SK-N-SH (cell line): ENCODE measurements around the gene MYBBP1A. TPM values are rescaled to one million over a fixed set of nuclear protein-coding genes. Genes with fewer than 3 reads are reported as not detected.
"Not testable (repeated sequence)": the region's sequence is repeated elsewhere in the genome, so short reads cannot be mapped to it uniquely, and the experiment has no call there.

Experiments used
- CTCF ChIA-PET: fragments of 300-600, 350-600 bp; formaldehyde crosslinking; extraction: SDS; loops from one replicate; lab custom pipeline; 2021; lab: Yijun Ruan, JAX
- POLR2A ChIA-PET: fragments of 350-600 bp; sonication (Branson Sonifier 250); formaldehyde crosslinking; extraction: SDS; loops from one replicate; lab custom pipeline; 2020; ENCODE audit warnings: antibody characterized with exemption, inconsistent platforms; lab: Yijun Ruan, JAX
- DNase-seq: peaks from one replicate; pipeline ENCODE4 v3.0.0; 2012
- H2AFZ ChIP-seq: fragments of 200-600 bp; sonication (generic); 2 replicates; pipeline ENCODE4 v1.8.1; 2016; ENCODE audit warnings: antibody characterized with exemption, mild to moderate bottlenecking, low read depth
- H3F3A ChIP-seq: fragments of 200-600 bp; sonication (generic); replicated peaks from 2 replicates; pipeline ENCODE3; 2016; ENCODE audit warnings: antibody characterized with exemption, mild to moderate bottlenecking; ENCODE audit not compliant: insufficient read depth
- H3K27ac ChIP-seq, 2 experiments: fragments of 200-500 bp in 1 of 2; fragments of 200-600 bp in 1 of 2; sonication (Bioruptor generic) in 1 of 2; sonication (generic), shearing (Covaris generic) in 1 of 2; 2 replicates each; pipeline versions ENCODE4 v1.5.1 to v1.6.1; 2014 to 2016; ENCODE audit warnings: low read depth in 2 of 2, inconsistent platforms in 1 of 2, low read length in 1 of 2, mild to moderate bottlenecking in 1 of 2, mixed read lengths in 1 of 2
- H3K27me3 ChIP-seq: fragments of 200-600 bp; sonication (generic), shearing (Covaris generic); 2 replicates; pipeline ENCODE4 v1.6.1; 2016; ENCODE audit warnings: mixed run types; ENCODE audit not compliant: insufficient read depth
- H3K36me3 ChIP-seq, 2 experiments: fragments of 200-500 bp in 1 of 2; fragments of 200-600 bp in 1 of 2; sonication (Bioruptor generic) in 1 of 2; sonication (generic) in 1 of 2; replicated peaks in 1 of 2; 2 replicates each; pipeline versions ENCODE3 to v1.5.1; 2014 to 2016; ENCODE audit warnings: low read length in 1 of 2, mild to moderate bottlenecking in 1 of 2; ENCODE audit not compliant: insufficient read depth in 2 of 2, control insufficient read depth in 1 of 2
- H3K4me1 ChIP-seq, 2 experiments: fragments of 200-500 bp in 1 of 2; fragments of 200-600 bp in 1 of 2; sonication (Bioruptor generic) in 1 of 2; sonication (generic), shearing (Covaris generic) in 1 of 2; 2 replicates each; pipeline versions ENCODE4 v1.5.1 to v1.6.1; 2014 to 2016; ENCODE audit warnings: low read depth in 1 of 2, low read length in 1 of 2, mixed run types in 1 of 2; ENCODE audit not compliant: insufficient read depth in 2 of 2, control insufficient read depth in 1 of 2
- H3K4me2 ChIP-seq: fragments of 200-600 bp; sonication (generic), shearing (Covaris generic); 2 replicates; pipeline ENCODE4 v1.6.1; 2017; ENCODE audit warnings: mixed run types
- H3K4me3 ChIP-seq, 2 experiments: fragments of 200-500 bp in 1 of 2; fragments of 200-600 bp in 1 of 2; sonication (Bioruptor generic) in 1 of 2; sonication (generic), shearing (Covaris generic) in 1 of 2; 2 replicates each; pipeline versions ENCODE4 v1.5.1 to v1.8.1; 2014 to 2016; ENCODE audit warnings: low read depth in 2 of 2, inconsistent platforms in 1 of 2, low read length in 1 of 2, mild to moderate bottlenecking in 1 of 2, mixed read lengths in 1 of 2, moderate library complexity in 1 of 2
- H3K79me2 ChIP-seq: fragments of 200-600 bp; sonication (generic); 2 replicates; pipeline ENCODE4 v1.8.1; 2017; ENCODE audit warnings: mild to moderate bottlenecking; ENCODE audit not compliant: insufficient read depth
- H3K9ac ChIP-seq: fragments of 200-600 bp; sonication (generic); 2 replicates; pipeline ENCODE4 v1.6.1; 2017; ENCODE audit warnings: mixed run types
- H3K9me2 ChIP-seq: fragments of 200-600 bp; sonication (generic); 2 replicates; pipeline ENCODE4 v1.6.1; 2017; ENCODE audit warnings: mixed run types
- H3K9me3 ChIP-seq: fragments of 200-600 bp; sonication (generic); 2 replicates; pipeline ENCODE4 v1.6.1; 2017; ENCODE audit warnings: mixed run types, mild to moderate bottlenecking, moderate library complexity
- H4K20me1 ChIP-seq: fragments of 200-600 bp; sonication (generic); 2 replicates; pipeline ENCODE4 v1.6.1; 2017; ENCODE audit warnings: mild to moderate bottlenecking, mixed run types; ENCODE audit not compliant: insufficient read depth
- CHD2 ChIP-seq: fragments of 150-350 bp; IDR thresholded peaks from 2 replicates; pipeline ENCODE4 v1.6.1; 2018; ENCODE audit warnings: low read length; ENCODE audit not compliant: partially characterized antibody
- CTCF ChIP-seq: fragments of 200-600 bp; sonication (generic); IDR thresholded peaks from 2 replicates; pipeline ENCODE4 v1.6.1; 2017; ENCODE audit warnings: antibody characterized with exemption, mild to moderate bottlenecking, moderate library complexity
- ELF1 ChIP-seq: IDR thresholded peaks from 2 replicates; pipeline ENCODE4 v1.4.0; 2012
- FOXM1 ChIP-seq: IDR thresholded peaks from 2 replicates; pipeline ENCODE4 v1.4.0; 2012; ENCODE audit warnings: low read depth, mild to moderate bottlenecking
- GABPA ChIP-seq: IDR thresholded peaks from 2 replicates; pipeline ENCODE4 v1.4.0; 2012; ENCODE audit warnings: low read depth, mild to moderate bottlenecking
- GATA2 ChIP-seq: sonication (generic); formaldehyde crosslinking; IDR thresholded peaks from 2 replicates; pipeline ENCODE4 v1.5.0; 2020; ENCODE audit warnings: mild to moderate bottlenecking, missing genetic modification reagents
- IRF3 ChIP-seq: fragments of 150-350 bp; IDR thresholded peaks from 2 replicates; pipeline ENCODE4 v1.6.1; 2016; ENCODE audit warnings: mild to moderate bottlenecking, low read depth, low read length
- MAX ChIP-seq: IDR thresholded peaks from 2 replicates; pipeline ENCODE4 v1.4.0; 2012; ENCODE audit warnings: low read depth
- MXI1 ChIP-seq: IDR thresholded peaks from 2 replicates; pipeline ENCODE4 v1.6.1; 2012; ENCODE audit warnings: mild to moderate bottlenecking, low read depth, low read length, improper control_type of control experiment
- NFIC ChIP-seq: IDR thresholded peaks from 2 replicates; pipeline ENCODE4 v1.4.0; 2012; ENCODE audit warnings: borderline replicate concordance
- NRF1 ChIP-seq: IDR thresholded peaks from 2 replicates; pipeline ENCODE4 v1.6.1; 2012; ENCODE audit warnings: low read depth, mild to moderate bottlenecking, low read length
- PBX3 ChIP-seq: IDR thresholded peaks from 2 replicates; pipeline ENCODE4; 2012
- POLR2AphosphoS5 ChIP-seq: IDR thresholded peaks from 2 replicates; pipeline ENCODE4 v1.6.1; 2012; ENCODE audit warnings: low read depth, low read length
- RAD21 ChIP-seq: IDR thresholded peaks from 2 replicates; pipeline ENCODE4 v1.6.1; 2012; ENCODE audit warnings: mild to moderate bottlenecking, low read length
- RCOR1 ChIP-seq: fragments of 150-350 bp; IDR thresholded peaks from 2 replicates; pipeline ENCODE4 v1.6.1; 2017; ENCODE audit warnings: antibody characterized with exemption, low read length
- RFX5 ChIP-seq: IDR thresholded peaks from 2 replicates; pipeline ENCODE4 v1.6.1; 2012; ENCODE audit warnings: mild to moderate bottlenecking, improper control_type of control experiment, low read length
- RXRA ChIP-seq: IDR thresholded peaks from 2 replicates; pipeline ENCODE4 v1.4.0; 2012; ENCODE audit warnings: low read depth, mild to moderate bottlenecking, borderline replicate concordance
- SIN3A ChIP-seq: IDR thresholded peaks from 2 replicates; pipeline ENCODE4 v1.6.1; 2012; ENCODE audit warnings: low read depth, mild to moderate bottlenecking, low read length, moderate library complexity, borderline replicate concordance
- TAF1 ChIP-seq: IDR thresholded peaks from 2 replicates; pipeline ENCODE4 v1.6.1; 2012; ENCODE audit warnings: low read depth, mild to moderate bottlenecking, low read length, moderate library complexity, borderline replicate concordance
- USF1 ChIP-seq: IDR thresholded peaks from 2 replicates; pipeline ENCODE4 v1.4.0; 2012; ENCODE audit warnings: low read depth, borderline replicate concordance
- YY1 ChIP-seq: IDR thresholded peaks from 2 replicates; pipeline ENCODE4 v1.4.0; 2012; ENCODE audit warnings: low read depth, mild to moderate bottlenecking
- WGBS: methylation state at CpG from one replicate; pipeline ENCODE4 v1.1.6; 2017; ENCODE audit warnings: low lambda C conversion rate; 5-methylcytosine and 5-hydroxymethylcytosine counted together
- polyA plus RNA-seq, 3 experiments: library from polyadenylated mRNA; depleted of rRNA; stranded (reverse); fragments of >200 nt; gene quantifications; 2 replicates each; pipeline ENCODE4 v1.2.3, GENCODE V29; 2012

Gene MYBBP1A
- polyA plus RNA-seq (2012; rRNA removed): 74.7 and 93.0 TPM in 2 replicates
- 32.8 and 40.9 TPM in 2 replicates for polyA plus RNA-seq (2012; cell fraction: cytosol; rRNA removed)
- 264 and 287 TPM in 2 replicates for polyA plus RNA-seq (2012; cell fraction: nucleus; rRNA removed)

GRCh38 chr17:4554997-4555799 is at the start of gene MYBBP1A:
Gene MYBBP1A (minus strand): TSS chr17:4555384. CDS start chr17:4555324, 60 bp downstream.
- H3K4me2 ChIP-seq: peak within 1 kb of the TSS; percentile 98
- peaks cover 3% of the 10 kb centered on the region for H3F3A ChIP-seq
- DNase-seq: peak; percentile 100
- TF ChIP-seq IRF3 (no peak), GATA2 (no peak), MXI1 (peak; percentile 100), RFX5 (no peak), NRF1 (peak; percentile 91), RXRA (no peak), YY1 (peak; percentile 67; the same call in 1 of the 2 replicates), GABPA (peak; percentile 88), CTCF (peak; percentile 52), CHD2 (peak; percentile 68), MAX (peak; percentile 100), NFIC (no peak; the same call in 1 of the 2 replicates), SIN3A (peak; percentile 93), PBX3 (no peak), RCOR1 (peak; percentile 19; the same call in 1 of the 2 replicates), RAD21 (no peak), ELF1 (peak; percentile 92), TAF1 (peak; percentile 76), USF1 (peak; percentile 78), FOXM1 (no peak), POLR2AphosphoS5 (peak; percentile 97)
- peaks cover 18 to 32% of the 10 kb centered on the region in 2 experiments for H3K36me3 ChIP-seq
- peak within 1 kb of the TSS; percentile 80 for H3K9ac ChIP-seq
- POLR2A ChIA-PET: interaction anchor here (0.6 to 1.4 kb wide), 4 partner anchors 11 to 79 kb away, joined by 3 to 7 read pairs (median 4); no protein-coding TSS in a partner anchor
- 4% methylated on average over 42 of the region's 69 CpGs for WGBS
- H2AFZ ChIP-seq: peak within 1 kb of the TSS; percentile 98
- H3K4me3 ChIP-seq: peak within 1 kb of the TSS; percentile 95 to 99
- H3K79me2 ChIP-seq: peaks cover 31% of the 10 kb centered on the region
- no peaks in the 10 kb centered on the region for H3K9me3 ChIP-seq
- H3K27ac ChIP-seq: peak within 1 kb of the TSS; percentile 62 to 94
- CTCF ChIA-PET: interaction anchor here (0.8 to 2.7 kb wide), 6 partner anchors 11 to 141 kb away, joined by 3 to 15 read pairs (median 4); no protein-coding TSS in a partner anchor
- H3K27me3 ChIP-seq: no peaks in the 10 kb centered on the region
- no peaks in the 10 kb centered on the region for H3K9me2 ChIP-seq
- peaks cover 7 to 18% of the 10 kb centered on the region in 2 experiments; a peak in 1 of 4 replicates for H3K4me1 ChIP-seq
- H4K20me1 ChIP-seq: no peaks in the 10 kb centered on the region

GRCh38 chr17:4604736-4605135 is 49.6 kb upstream of the MYBBP1A start:
- H2AFZ ChIP-seq, POLR2A ChIA-PET, DNase-seq, H3K4me3 ChIP-seq, H3K4me2 ChIP-seq, H3F3A ChIP-seq, H3K27ac ChIP-seq, H3K9ac ChIP-seq, H3K36me3 ChIP-seq, H4K20me1 ChIP-seq, H3K9me3 ChIP-seq, H3K79me2 ChIP-seq, H3K9me2 ChIP-seq: not testable (repeated sequence)
- CTCF ChIA-PET: interaction anchor here (1.4 to 4.1 kb wide), 2 partner anchors 10 to 38 kb away, joined by 4 to 31 read pairs; no protein-coding TSS in a partner anchor
- whole genome bisulfite sequencing: 76% methylated on average over 9 of the region's 11 CpGs
- Histone ChIP-seq H3K27me3 (peaks cover 13% of the 10 kb centered on the region; the same call in 1 of the 2 replicates), H3K4me1 (peaks cover 0 to 17% of the 10 kb centered on the region in 2 experiments; a peak in 1 of 4 replicates)
